Skeletal muscle satellite cell (primary cell): ENCODE measurements around the gene RARG.

Source experiments
- H3K27me3 ChIP-seq: 2 replicates; pipeline ENCODE4 v1.7.0; 2013; ENCODE audit warnings: low read length; ENCODE audit not compliant: control insufficient read depth, insufficient read depth
- H3K36me3 ChIP-seq: 2 replicates; pipeline ENCODE4 v1.7.0; 2013; ENCODE audit warnings: mild to moderate bottlenecking, control low read depth, low read length; ENCODE audit not compliant: insufficient read depth
- H3K4me1 ChIP-seq: 2 replicates; pipeline ENCODE4 v1.7.0; 2013; ENCODE audit warnings: low read length; ENCODE audit not compliant: control insufficient read depth, insufficient read depth
- H3K4me2 ChIP-seq: 2 replicates; pipeline ENCODE4 v1.7.0; 2013; ENCODE audit warnings: mild to moderate bottlenecking, low read length
- H3K4me3 ChIP-seq: 2 replicates; pipeline ENCODE4 v1.7.0; 2013; ENCODE audit warnings: low read length
- H3K9ac ChIP-seq: 2 replicates; pipeline ENCODE4 v1.7.0; 2013; ENCODE audit warnings: mild to moderate bottlenecking, low read depth, low read length, moderate library complexity
- H3K9me3 ChIP-seq: replicated peaks from 2 replicates; pipeline ENCODE4 v1.7.0; 2013; ENCODE audit warnings: mild to moderate bottlenecking, control low read depth, low read length

RARG gene

DNA sequence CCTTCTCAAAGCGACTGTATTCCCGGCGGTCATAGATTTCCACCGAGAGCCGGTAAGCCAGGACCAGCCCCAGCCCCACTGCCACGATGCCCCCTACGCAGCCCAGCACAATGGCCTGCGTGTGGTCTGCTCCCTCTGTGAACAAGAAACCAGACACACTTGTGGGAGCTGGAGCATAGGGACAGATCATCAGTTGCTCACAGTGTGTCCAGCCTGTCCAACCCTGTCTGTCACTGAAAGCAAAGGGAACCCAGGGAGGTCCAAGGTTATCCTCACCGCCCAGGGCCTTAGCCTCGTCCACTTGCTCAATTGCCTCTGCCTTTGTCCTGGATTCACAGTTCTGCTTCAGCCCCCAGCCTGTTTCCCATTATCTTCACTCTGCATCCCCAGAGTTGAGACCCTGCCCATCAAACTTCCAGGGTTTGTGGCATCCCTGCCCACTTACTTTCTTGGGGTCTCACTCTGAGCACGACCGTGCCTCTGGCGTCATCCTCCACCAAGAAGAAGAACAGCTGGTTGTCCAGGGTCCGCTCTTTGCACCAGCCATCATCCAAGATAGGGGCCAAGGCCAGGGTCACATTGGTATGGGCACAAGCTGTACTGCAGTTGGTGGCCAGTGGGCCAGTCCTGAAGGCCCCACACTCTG, 40.0 kb downstream of the RARG start:
- Histone ChIP-seq H3K36me3 (peaks cover 29% of the 10 kb centered on the region), H3K4me3 (no peak overlapping the region), H3K4me1 (peaks cover 8% of the 10 kb centered on the region), H3K9ac (no peak overlapping the region), H3K9me3 (no peaks in the 10 kb centered on the region), H3K4me2 (no peak overlapping the region), H3K27me3 (no peaks in the 10 kb centered on the region)

DNA sequence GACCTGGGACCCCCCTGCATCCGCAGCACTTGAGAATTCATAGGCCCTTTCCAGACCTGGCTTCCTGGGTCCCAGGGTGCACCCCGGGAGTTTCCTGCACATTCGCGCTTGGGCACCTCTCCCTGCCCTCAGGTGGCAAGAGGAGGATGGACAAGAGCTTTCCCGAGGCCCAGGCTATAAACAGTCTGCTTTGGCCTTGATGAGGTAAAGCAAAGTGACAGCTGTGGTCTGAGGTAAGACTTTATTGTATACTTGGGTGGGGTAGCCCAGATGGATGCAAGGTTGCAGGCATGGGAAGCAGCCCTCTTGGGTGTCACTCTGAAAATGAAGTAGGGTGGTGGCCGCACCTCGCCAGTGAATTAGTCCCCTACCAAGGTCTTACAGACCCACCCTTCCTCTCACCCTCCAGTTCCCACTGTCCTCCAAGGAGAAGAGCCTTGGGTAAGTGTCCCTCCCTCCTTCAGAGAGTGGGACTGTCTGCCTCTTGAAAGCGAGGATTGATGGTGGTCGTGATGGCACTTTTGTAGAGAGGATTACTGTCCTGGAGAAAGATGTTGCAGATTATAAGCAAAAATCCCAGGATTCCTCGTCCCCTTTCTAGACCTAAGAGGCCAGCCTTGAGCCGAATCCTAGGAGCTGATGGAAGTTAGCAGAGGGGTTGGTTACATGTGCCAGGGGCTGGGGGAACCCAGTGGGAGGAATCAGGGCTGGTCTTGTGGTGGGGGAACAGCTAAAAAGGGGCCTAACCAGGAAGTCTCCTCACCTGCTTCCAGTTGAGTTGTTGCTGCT, 40.7 kb downstream of the RARG start:
- H3K4me3 ChIP-seq, result no peak overlapping the region
- no peak overlapping the region for H3K4me2 ChIP-seq
- H3K36me3 ChIP-seq, result peaks cover 36% of the 10 kb centered on the region
- H3K4me1 ChIP-seq, result peaks cover 7% of the 10 kb centered on the region
- no peaks in the 10 kb centered on the region for H3K9me3 ChIP-seq
- no peaks in the 10 kb centered on the region for H3K27me3 ChIP-seq
- no peak overlapping the region for H3K9ac ChIP-seq

GRCh38 chr12:53190108-53190729, 41.8 kb downstream of the RARG start:
- Histone ChIP-seq H3K27me3 (no peaks in the 10 kb centered on the region), H3K9me3 (no peaks in the 10 kb centered on the region), H3K4me2 (no peak overlapping the region), H3K4me1 (peaks cover 4% of the 10 kb centered on the region), H3K9ac (no peak overlapping the region), H3K36me3 (peaks cover 47% of the 10 kb centered on the region), H3K4me3 (no peak overlapping the region)

- H3K4me2 ChIP-seq, result no peak overlapping the region
- H3K4me1 ChIP-seq, result peaks cover 13% of the 10 kb centered on the region
- H3K4me3 ChIP-seq, result no peak overlapping the region
- no peak overlapping the region for H3K9ac ChIP-seq
- peaks cover 72% of the 10 kb centered on the region for H3K36me3 ChIP-seq
- H3K27me3 ChIP-seq, result no peaks in the 10 kb centered on the region
- no peaks in the 10 kb centered on the region for H3K9me3 ChIP-seq
Measured at GRCh38 chr12:53187145-53187899, 44.7 kb downstream of the RARG start.

- H3K36me3 ChIP-seq, result peaks cover 76% of the 10 kb centered on the region
- no peak overlapping the region for H3K9ac ChIP-seq
- H3K9me3 ChIP-seq, result no peaks in the 10 kb centered on the region
- H3K4me1 ChIP-seq, result peaks cover 18% of the 10 kb centered on the region
- H3K27me3 ChIP-seq, result no peaks in the 10 kb centered on the region
- H3K4me2 ChIP-seq, result no peak overlapping the region
- no peak overlapping the region for H3K4me3 ChIP-seq
Measured at GRCh38 chr12:53186745-53187144, 45.3 kb downstream of the RARG start.

- peaks cover 23% of the 10 kb centered on the region for H3K4me1 ChIP-seq
- no peak overlapping the region for H3K4me3 ChIP-seq
- H3K36me3 ChIP-seq, result peaks cover 72% of the 10 kb centered on the region
- no peak overlapping the region for H3K4me2 ChIP-seq
- no peaks in the 10 kb centered on the region for H3K9me3 ChIP-seq
- no peak overlapping the region for H3K9ac ChIP-seq
- no peaks in the 10 kb centered on the region for H3K27me3 ChIP-seq
Measured at GRCh38 chr12:53185582-53186153, 46.3 kb downstream of the RARG start.

GRCh38 chr12:53184828-53185227, 47.2 kb downstream of the RARG start:
- Histone ChIP-seq H3K9me3 (no peaks in the 10 kb centered on the region), H3K9ac (no peak overlapping the region), H3K4me1 (peaks cover 22% of the 10 kb centered on the region), H3K4me2 (no peak overlapping the region), H3K4me3 (no peak overlapping the region), H3K36me3 (peaks cover 72% of the 10 kb centered on the region), H3K27me3 (no peaks in the 10 kb centered on the region)

DNA sequence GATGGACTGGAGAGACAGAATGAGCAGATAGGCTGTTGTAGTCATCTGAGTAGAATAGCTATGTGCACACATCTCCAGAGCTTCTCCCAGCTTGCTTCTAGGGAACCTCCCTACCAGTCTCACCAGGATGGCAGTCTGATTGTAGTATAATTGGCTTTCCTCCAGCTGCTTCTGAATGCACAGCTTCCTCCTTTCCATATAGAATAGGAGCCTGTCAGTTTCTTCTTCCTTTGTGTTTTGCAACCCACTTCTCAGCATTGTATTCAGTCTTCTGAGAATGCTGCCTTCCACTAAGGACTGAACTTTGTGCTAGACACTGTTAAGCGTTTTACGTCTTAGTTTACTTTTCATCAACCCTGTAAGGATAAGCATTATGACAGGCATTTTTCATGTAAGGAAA, 49.1 kb downstream of the RARG start:
- H3K36me3 ChIP-seq, result peaks cover 60% of the 10 kb centered on the region
- peaks cover 31% of the 10 kb centered on the region for H3K4me1 ChIP-seq
- no peaks in the 10 kb centered on the region for H3K27me3 ChIP-seq
- H3K9me3 ChIP-seq, result no peaks in the 10 kb centered on the region
- H3K9ac ChIP-seq, result no peak overlapping the region
- peak overlapping the region; percentile 88 for H3K4me2 ChIP-seq
- H3K4me3 ChIP-seq, result no peak overlapping the region

- Histone ChIP-seq H3K9ac (peak overlapping the region; percentile 88), H3K4me2 (peak overlapping the region; percentile 88), H3K4me3 (peak overlapping the region; percentile 95), H3K27me3 (no peaks in the 10 kb centered on the region), H3K9me3 (no peaks in the 10 kb centered on the region), H3K4me1 (peaks cover 31% of the 10 kb centered on the region), H3K36me3 (peaks cover 50% of the 10 kb centered on the region)
Measured at GRCh38 chr12:53181935-53182334, 50.1 kb downstream of the RARG start.

DNA sequence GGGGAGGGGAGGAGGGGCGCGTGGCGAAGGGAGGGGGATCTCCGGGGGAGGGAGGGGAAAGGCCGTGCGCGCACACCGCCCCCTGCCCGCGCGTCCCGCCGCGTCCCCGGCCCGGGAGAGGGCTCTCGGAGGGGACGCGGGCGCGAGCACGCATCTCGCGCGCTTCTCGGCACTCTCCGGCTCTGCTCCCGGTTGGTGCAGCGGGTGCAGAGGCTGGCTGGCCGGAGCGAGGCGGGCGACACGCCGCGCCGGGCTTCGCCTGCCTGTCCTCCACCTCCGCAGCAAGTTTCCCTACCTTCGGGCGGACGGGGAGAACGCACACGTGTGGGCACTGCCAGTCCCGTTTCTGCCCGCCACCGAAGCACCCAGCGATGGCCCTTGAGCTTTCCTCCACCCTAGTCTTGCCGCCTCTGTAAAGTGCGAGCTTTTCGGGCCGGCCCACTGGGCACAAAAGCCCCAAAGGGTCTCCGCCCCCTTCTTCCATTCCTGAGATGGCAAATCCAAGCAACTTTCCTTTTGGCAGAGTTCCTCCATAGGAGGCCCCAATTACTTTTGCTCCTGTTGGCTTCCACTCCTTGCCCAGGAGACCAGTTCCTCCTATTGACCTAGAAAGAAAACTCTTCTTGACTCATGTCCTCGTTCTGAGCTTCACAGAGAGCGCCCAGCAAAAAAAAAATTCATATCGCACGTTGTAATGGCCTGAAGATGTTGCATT, 50.9 kb downstream of the RARG start:
- peak overlapping the region; percentile 88 for H3K9ac ChIP-seq
- peak overlapping the region; percentile 95 for H3K4me3 ChIP-seq
- peaks cover 31% of the 10 kb centered on the region for H3K4me1 ChIP-seq
- peak overlapping the region; percentile 88 for H3K4me2 ChIP-seq
- H3K36me3 ChIP-seq, result peaks cover 42% of the 10 kb centered on the region
- H3K9me3 ChIP-seq, result no peaks in the 10 kb centered on the region
- no peaks in the 10 kb centered on the region for H3K27me3 ChIP-seq
